CD4-positive, alpha-beta T cell (primary cell): ENCODE results near the gene PML. TPM values are rescaled to one million over a fixed set of nuclear protein-coding genes. Genes with fewer than 3 reads are reported as not detected.

ENCODE experiments used
- ATAC-seq: fragments of 200-7000 bp; cut with Tn5 transposase; one replicate; pipeline ENCODE4 v1.10.0; 2022; ENCODE audit warnings: mild to moderate bottlenecking; ENCODE audit not compliant: poor library complexity
- CTCF ChIA-PET: fragments of 350-600 bp; sonication (Branson Sonifier 250); formaldehyde crosslinking; loops from one replicate; lab custom pipeline; 2021; ENCODE audit warnings: antibody characterized with exemption, inconsistent platforms; lab: Charles Lee
- POLR2A ChIA-PET: fragments of 350-600 bp; sonication (Branson Sonifier 250); formaldehyde crosslinking; loops from one replicate; lab custom pipeline; 2021; ENCODE audit warnings: antibody characterized with exemption, inconsistent platforms; lab: Charles Lee
- DNase-seq, 14 experiments: peaks; one replicate each; pipeline ENCODE4 v3.0.0-alpha.2; 2013 to 2020; ENCODE audit warnings: mixed read lengths in 2 of 14
- H3K27ac ChIP-seq, 2 donors: one replicate each; pipeline versions ENCODE4 v1.5.1 to v1.7.0; 2013; ENCODE audit warnings: low read length in 2 of 2, low read depth in 1 of 2, mild to moderate bottlenecking in 1 of 2
- H3K27me3 ChIP-seq, 2 experiments: 1 replicate in 1 of 2; 2 replicates in 1 of 2; pipeline versions ENCODE4 v1.6.1 to v1.7.0; 2013; ENCODE audit warnings: low read length in 2 of 2, control low read depth in 1 of 2, mild to moderate bottlenecking in 1 of 2, moderate library complexity in 1 of 2; ENCODE audit not compliant: insufficient read depth in 2 of 2, control insufficient read depth in 1 of 2
- H3K36me3 ChIP-seq: one replicate; pipeline ENCODE4 v1.6.1; 2013; ENCODE audit warnings: low read length, control low read depth; ENCODE audit not compliant: insufficient read depth
- H3K4me1 ChIP-seq: one replicate; pipeline ENCODE4 v1.6.1; 2013; ENCODE audit warnings: low read length, control low read depth; ENCODE audit not compliant: insufficient read depth
- H3K4me3 ChIP-seq: one replicate; pipeline ENCODE4 v1.5.1; 2013; ENCODE audit warnings: mild to moderate bottlenecking, low read length, moderate library complexity
- H3K9me3 ChIP-seq, 2 experiments: 1 replicate in 1 of 2; 2 replicates in 1 of 2; pipeline versions ENCODE4 v1.6.1 to v1.7.0; 2013; ENCODE audit warnings: low read length in 2 of 2, mild to moderate bottlenecking in 2 of 2, control low read depth in 1 of 2, moderate library complexity in 1 of 2; ENCODE audit not compliant: control insufficient read depth in 1 of 2, insufficient read depth in 1 of 2
- H3K27ac Mint-ChIP-seq: one replicate; pipeline ENCODE4 v1.8.0; 2020; ENCODE audit warnings: mixed read lengths
- H3K27me3 Mint-ChIP-seq: one replicate; pipeline ENCODE4 v1.8.0; 2021; ENCODE audit warnings: mixed read lengths
- H3K36me3 Mint-ChIP-seq: one replicate; pipeline ENCODE4 v1.8.0; 2021; ENCODE audit warnings: low read depth, mixed read lengths
- H3K4me1 Mint-ChIP-seq: one replicate; pipeline ENCODE4 v1.8.0; 2021; ENCODE audit warnings: low read depth, mixed read lengths
- H3K4me3 Mint-ChIP-seq: one replicate; pipeline ENCODE4 v1.8.0; 2020; ENCODE audit warnings: mild to moderate bottlenecking, mixed read lengths
- H3K9me3 Mint-ChIP-seq: one replicate; pipeline ENCODE4 v1.8.0; 2020; ENCODE audit warnings: mixed read lengths
- CTCF ChIP-seq: fragments of 200-600 bp; IDR thresholded peaks from one replicate; pipeline ENCODE4 v1.8.0; 2022; ENCODE audit warnings: antibody characterized with exemption, mild to moderate bottlenecking
- intact Hi-C, 2 experiments: fragments of 100-400 bp; cut with DNase I in 1 of 2; cut with micrococcal nuclease in 1 of 2; formaldehyde crosslinking; loops; one replicate each; pipeline versions ENCODE4 v1.15.1 to v1.9.0; 2023 to 2025; cut with DNase I, micrococcal nuclease
- total RNA-seq, 174 experiments: library from RNA in 2 of 174; stranded (reverse) in 2 of 174; gene quantifications; one replicate each; pipeline ENCODE4 v1.2.3 and lab custom pipeline; 2021 to 2026

The PML gene
- total RNA-seq, 2 experiments from 2014 or later: 39.2 to 42.9 TPM

- H3K27me3 Mint-ChIP-seq: no peaks in the 10 kb centered on the region
- Histone ChIP-seq H3K27ac (no peak overlapping the region), H3K4me1 (peaks cover 15% of the 10 kb centered on the region), H3K27me3 (no peaks in the 10 kb centered on the region), H3K4me3 (no peak overlapping the region), H3K36me3 (peaks cover 23% of the 10 kb centered on the region), H3K9me3 (no peaks in the 10 kb centered on the region)
- ATAC-seq (no peak), DNase-seq (no peak)
- no peaks in the 10 kb centered on the region for H3K9me3 Mint-ChIP-seq
- no peak overlapping the region for H3K4me3 Mint-ChIP-seq
- ChIA-PET POLR2A (no interaction called here), CTCF (no interaction called here)
- peaks cover 13% of the 10 kb centered on the region for H3K4me1 Mint-ChIP-seq
- TF ChIP-seq CTCF: no peak
- H3K36me3 Mint-ChIP-seq: peaks cover 15% of the 10 kb centered on the region
- intact Hi-C loops: loop anchor here in 1 of 2 experiments (2.0 kb wide), 1 partner anchor 53 kb away; the partner anchor contains the start of gene STOML1
- H3K27ac Mint-ChIP-seq: no peak overlapping the region
These were observed 51.2 kb downstream of the PML start for GRCh38 chr15:74045636-74046274.

GRCh38 chr15:74046275-74046674 is 51.8 kb downstream of the PML start:
- DNase-seq (no peak), ATAC-seq (no peak)
- ChIA-PET CTCF (interaction anchor here (2.7 kb wide), 1 partner anchor 119 kb away, joined by 8 read pairs; no protein-coding TSS in a partner anchor), POLR2A (no interaction called here)
- Mint-ChIP-seq H3K36me3 (peaks cover 15% of the 10 kb centered on the region), H3K4me3 (no peak overlapping the region), H3K9me3 (no peaks in the 10 kb centered on the region), H3K27ac (no peak overlapping the region), H3K27me3 (no peaks in the 10 kb centered on the region), H3K4me1 (peaks cover 13% of the 10 kb centered on the region)
- H3K27ac ChIP-seq: no peak overlapping the region
- H3K9me3 ChIP-seq: no peaks in the 10 kb centered on the region
- intact Hi-C loops: loop anchor here in 1 of 2 experiments (2.0 kb wide), 1 partner anchor 53 kb away; the partner anchor contains the start of gene STOML1
- peaks cover 23% of the 10 kb centered on the region for H3K36me3 ChIP-seq
- TF ChIP-seq CTCF: no peak
- peaks cover 15% of the 10 kb centered on the region for H3K4me1 ChIP-seq
- H3K4me3 ChIP-seq: no peak overlapping the region
- H3K27me3 ChIP-seq: no peaks in the 10 kb centered on the region

GRCh38 chr15:74050127-74050526 is 55.6 kb downstream of the PML start:
- Histone ChIP-seq H3K4me1 (peaks cover 19% of the 10 kb centered on the region), H3K4me3 (no peak overlapping the region), H3K9me3 (no peaks in the 10 kb centered on the region), H3K27me3 (no peaks in the 10 kb centered on the region), H3K27ac (no peak overlapping the region), H3K36me3 (peaks cover 5% of the 10 kb centered on the region)
- TF ChIP-seq CTCF: no peak
- no peak overlapping the region for H3K27ac Mint-ChIP-seq
- peaks cover 25% of the 10 kb centered on the region for H3K4me1 Mint-ChIP-seq
- no peaks in the 10 kb centered on the region for H3K9me3 Mint-ChIP-seq
- peaks cover 8% of the 10 kb centered on the region for H3K36me3 Mint-ChIP-seq
- ATAC-seq (no peak), DNase-seq (no peak)
- POLR2A ChIA-PET: no interaction called here
- H3K27me3 Mint-ChIP-seq: no peaks in the 10 kb centered on the region
- intact Hi-C loops: loop anchor here (10.0 kb wide), 2 partner anchors 75 to 275 kb away; no protein-coding TSS in a partner anchor
- H3K4me3 Mint-ChIP-seq: no peak overlapping the region
- CTCF ChIA-PET: interaction anchor here (2.5 kb wide), 1 partner anchor 78 kb away, joined by 11 read pairs; no protein-coding TSS in a partner anchor
